Spinal cord (tissue), 10 donors: Measurements from ENCODE around the gene IFT81. TPM values are rescaled to one million over a fixed set of nuclear protein-coding genes. Genes with fewer than 3 reads are reported as not detected.

ENCODE experiments used
- DNase-seq, 6 donors: peaks; one replicate each; pipeline versions ENCODE4 v3.0.0 to v3.0.0-alpha.2; 2013 to 2015; ENCODE audit warnings: low spot score in 6 of 6, low read depth in 4 of 6
- H3K27ac ChIP-seq: one replicate; pipeline ENCODE4 v1.5.1; 2013; ENCODE audit warnings: low read depth, low read length, control low read depth
- H3K27me3 ChIP-seq: one replicate; pipeline ENCODE4 v1.6.1; 2013; ENCODE audit warnings: low read length; ENCODE audit not compliant: control insufficient read depth, insufficient read depth
- H3K36me3 ChIP-seq: one replicate; pipeline ENCODE4 v1.6.1; 2013; ENCODE audit warnings: low read length; ENCODE audit not compliant: control insufficient read depth, insufficient read depth
- H3K4me1 ChIP-seq: one replicate; pipeline ENCODE4 v1.6.1; 2013; ENCODE audit warnings: low read length; ENCODE audit not compliant: control insufficient read depth, insufficient read depth
- H3K4me3 ChIP-seq: one replicate; pipeline ENCODE4 v1.5.1; 2013; ENCODE audit warnings: low read depth, low read length, control low read depth
- H3K9me3 ChIP-seq: one replicate; pipeline ENCODE4 v1.6.1; 2013; ENCODE audit warnings: low read length; ENCODE audit not compliant: control insufficient read depth, insufficient read depth
- WGBS: methylation state at CpG from one replicate; pipeline ENCODE4 v1.1.5; 2013; ENCODE audit warnings: missing lambda C conversion rate; ENCODE audit not compliant: insufficient coverage; 5-methylcytosine and 5-hydroxymethylcytosine counted together
- polyA plus RNA-seq, 2 donors: library from polyadenylated mRNA; unstranded; fragments of 120-200 nt; gene quantifications; one replicate each; pipeline ENCODE4 v1.2.1, GENCODE V29; 2013; ENCODE audit not compliant: insufficient read length in 2 of 2
- total RNA-seq, 2 donors: library from RNA; depleted of rRNA in 1 of 2; stranded (reverse); fragments of 120-200 nt in 1 of 2; fragments of >200 nt in 1 of 2; gene quantifications; one replicate each; pipeline versions ENCODE4 v1.2.3 to v1.2.4, GENCODE V29; 2013 to 2014
- donor health status: healthy.

IFT81 gene
- total and polyA plus RNA-seq, 4 donors, result 28.5 to 39.8 (median 35.8) TPM

DNA sequence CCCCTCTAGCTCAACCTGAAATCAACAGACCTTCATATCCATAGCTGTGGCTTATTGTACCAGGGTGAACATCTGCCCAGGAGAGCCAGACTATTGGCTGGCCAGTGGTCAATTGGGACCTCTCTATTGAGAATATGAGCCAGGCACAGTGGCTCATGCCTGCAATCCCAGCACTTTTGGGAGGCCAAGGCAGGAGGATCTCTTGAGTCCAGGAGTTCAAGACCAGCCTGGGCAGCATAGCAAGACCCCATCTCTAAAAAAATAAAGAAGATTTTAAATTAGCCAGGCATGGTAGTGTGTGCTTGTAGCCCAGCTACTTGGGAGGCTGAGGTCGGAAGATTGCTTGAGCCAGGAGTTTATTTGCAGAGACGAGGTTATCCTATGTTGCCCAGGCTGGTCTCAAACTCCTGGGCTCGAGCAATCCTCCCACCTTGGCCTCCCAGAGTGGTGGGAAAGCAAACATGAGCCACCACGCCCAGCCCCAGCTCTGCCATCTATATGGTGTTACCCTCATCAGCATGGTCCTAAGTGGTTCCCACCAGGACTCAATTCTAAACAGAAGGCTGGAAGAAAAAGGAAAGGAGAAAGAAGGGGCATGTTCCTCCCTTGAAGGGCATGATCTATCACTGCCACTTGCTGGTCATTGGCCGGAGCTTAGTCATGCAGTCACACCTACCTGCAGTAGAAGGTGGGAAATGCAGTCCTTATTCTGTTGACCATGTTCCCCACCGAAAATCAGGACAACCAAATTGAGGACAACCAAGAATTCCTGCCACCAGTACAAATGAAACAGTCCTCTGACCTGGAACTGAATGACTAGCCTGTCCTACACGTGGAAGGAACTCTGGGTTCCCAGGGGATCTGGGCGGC lies 33.7 kb upstream of the IFT81 start:
- 82% methylated on average over 6 of the region's 8 CpGs for WGBS
- Histone ChIP-seq H3K4me1 (no peaks in the 10 kb centered on the region), H3K4me3 (no peak overlapping the region), H3K27me3 (no peaks in the 10 kb centered on the region), H3K27ac (no peak overlapping the region), H3K36me3 (no peaks in the 10 kb centered on the region), H3K9me3 (no peaks in the 10 kb centered on the region)
- DNase-seq, result no peak

DNA sequence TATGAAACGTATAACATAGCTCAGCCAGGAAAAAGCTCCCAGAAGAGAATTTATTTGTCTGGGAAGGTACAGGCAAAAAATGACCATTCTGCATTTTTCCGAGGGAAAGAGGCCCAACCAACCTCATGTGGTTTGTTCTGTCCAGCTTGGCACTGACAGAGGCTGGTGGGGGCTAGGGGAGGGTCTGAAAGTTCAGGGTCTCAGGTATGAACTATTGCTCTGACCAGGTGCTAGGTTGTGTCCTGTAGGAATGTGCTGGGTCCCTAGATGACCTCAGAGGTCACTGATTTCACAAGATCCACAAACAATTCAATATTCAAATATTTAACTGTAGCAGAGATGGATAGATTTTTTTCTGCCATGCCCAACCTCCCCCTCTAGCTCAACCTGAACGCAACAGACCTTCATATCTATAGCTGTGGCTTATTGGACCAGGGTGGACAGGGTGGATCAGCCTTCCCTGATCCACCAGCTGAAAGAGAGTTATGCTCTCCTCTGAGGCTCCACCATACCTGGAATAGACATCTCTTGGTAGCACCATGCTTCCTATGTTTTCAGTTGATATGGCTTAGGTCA lies 32.9 kb upstream of the IFT81 start:
- Histone ChIP-seq H3K4me1 (no peaks in the 10 kb centered on the region), H3K4me3 (no peak overlapping the region), H3K27ac (no peak overlapping the region), H3K27me3 (no peaks in the 10 kb centered on the region), H3K9me3 (no peaks in the 10 kb centered on the region), H3K36me3 (no peaks in the 10 kb centered on the region)
- no peak for DNase-seq
- 74% methylated on average over 2 of the region's 3 CpGs for WGBS

- Histone ChIP-seq H3K27ac (no peak overlapping the region), H3K36me3 (no peaks in the 10 kb centered on the region), H3K4me1 (no peaks in the 10 kb centered on the region), H3K27me3 (no peaks in the 10 kb centered on the region), H3K9me3 (no peaks in the 10 kb centered on the region), H3K4me3 (no peak overlapping the region)
- WGBS, result 45% methylated on average over 2 of the region's 7 CpGs
- DNase-seq, result no peak
Measured at GRCh38 chr12:110093631-110094311, 30.4 kb upstream of the IFT81 start.

GRCh38 chr12:110100315-110100970 lies 23.7 kb upstream of the IFT81 start:
- Histone ChIP-seq H3K4me3 (no peak overlapping the region), H3K4me1 (no peaks in the 10 kb centered on the region), H3K9me3 (no peaks in the 10 kb centered on the region), H3K27me3 (no peaks in the 10 kb centered on the region), H3K36me3 (no peaks in the 10 kb centered on the region), H3K27ac (no peak overlapping the region)
- WGBS, result 60% methylated on average over 1 of the region's 8 CpGs
- peak; percentile 54 to 96 (median 76) for DNase-seq

DNA sequence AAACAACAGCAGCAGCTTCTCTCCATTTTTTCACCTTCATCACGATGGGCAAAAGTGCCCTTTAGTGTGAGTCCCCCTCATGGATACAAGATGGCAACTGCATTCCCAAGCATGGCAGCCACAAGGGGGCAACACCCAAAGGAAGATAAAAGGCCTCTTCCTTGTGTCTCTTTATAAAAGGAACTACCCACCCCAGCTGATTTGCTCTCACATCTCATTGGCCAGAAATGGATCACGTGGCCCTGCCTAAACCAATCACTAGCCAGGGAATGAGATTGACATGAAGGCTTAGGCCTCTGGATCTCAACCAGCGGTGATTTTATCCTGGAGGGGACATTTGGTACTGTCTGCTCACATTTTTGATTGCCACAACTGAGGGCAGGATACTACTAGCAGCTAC lies 21.9 kb upstream of the IFT81 start:
- DNase-seq, result peak in 2 of 6 donors; percentile 22 to 38
- Histone ChIP-seq H3K4me3 (no peak overlapping the region), H3K27ac (no peak overlapping the region), H3K36me3 (no peaks in the 10 kb centered on the region), H3K9me3 (no peaks in the 10 kb centered on the region), H3K27me3 (no peaks in the 10 kb centered on the region), H3K4me1 (no peaks in the 10 kb centered on the region)
- WGBS, result 73% methylated on average over 2 of the region's 3 CpGs

- DNase-seq, result peak in 1 of 6 donors; percentile 57
- H3K4me3 ChIP-seq, result no peak overlapping the region
- H3K9me3 ChIP-seq, result no peaks in the 10 kb centered on the region
- H3K4me1 ChIP-seq, result peaks cover 3% of the 10 kb centered on the region
- no peaks in the 10 kb centered on the region for H3K27me3 ChIP-seq
- no peaks in the 10 kb centered on the region for H3K36me3 ChIP-seq
- WGBS, result 87% methylated on average over 14 of the region's 14 CpGs
- no peak overlapping the region for H3K27ac ChIP-seq
Measured at GRCh38 chr12:110104188-110105094, 19.7 kb upstream of the IFT81 start.

DNA sequence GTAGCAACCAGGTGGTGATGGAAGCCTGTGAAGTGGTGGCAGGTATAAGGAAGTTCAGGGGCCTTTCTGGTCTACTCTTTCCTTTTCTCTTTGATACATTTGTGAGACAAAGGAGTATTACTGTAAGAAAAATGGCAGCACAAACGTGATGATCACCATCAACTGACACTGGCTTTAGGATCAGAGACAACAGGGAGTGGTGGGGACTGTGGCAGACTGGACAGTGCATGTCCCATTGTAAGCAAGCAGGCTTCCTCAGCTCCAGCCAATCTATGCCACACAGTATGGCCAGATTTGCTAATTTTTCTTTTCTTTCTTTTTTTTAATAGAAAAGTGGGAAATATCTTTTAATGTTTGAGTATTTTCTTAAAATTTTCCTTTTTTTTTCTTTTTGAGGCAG lies 19.0 kb upstream of the IFT81 start:
- Histone ChIP-seq H3K27ac (no peak overlapping the region), H3K36me3 (no peaks in the 10 kb centered on the region), H3K9me3 (no peaks in the 10 kb centered on the region), H3K27me3 (no peaks in the 10 kb centered on the region), H3K4me1 (peaks cover 6% of the 10 kb centered on the region), H3K4me3 (no peak overlapping the region)
- no peak for DNase-seq
- 57% methylated on average over 1 of the region's 1 CpG for WGBS

DNA sequence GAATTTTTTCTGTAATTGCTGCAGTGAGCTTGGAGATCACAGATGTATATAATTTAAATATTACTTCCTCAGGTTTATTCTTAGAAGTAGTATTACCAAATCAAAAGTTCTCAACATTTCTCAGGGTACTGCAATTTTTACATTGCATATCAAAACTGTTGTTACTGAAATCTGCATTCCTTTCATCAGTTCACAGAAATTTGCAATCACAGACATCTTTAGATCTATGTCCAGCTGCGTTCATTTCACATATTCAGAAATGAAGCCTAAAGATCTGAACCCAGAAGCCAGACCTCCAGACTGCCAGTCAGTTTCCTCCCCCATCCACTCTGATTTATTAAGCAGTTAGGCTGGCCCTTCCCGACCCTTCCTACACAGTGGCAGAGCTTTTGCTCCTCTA lies 18.2 kb upstream of the IFT81 start:
- Histone ChIP-seq H3K9me3 (no peaks in the 10 kb centered on the region), H3K36me3 (no peaks in the 10 kb centered on the region), H3K27ac (no peak overlapping the region), H3K4me3 (no peak overlapping the region), H3K27me3 (no peaks in the 10 kb centered on the region), H3K4me1 (peaks cover 6% of the 10 kb centered on the region)
- no peak for DNase-seq
- 47% methylated on average over 2 of the region's 2 CpGs for WGBS
